ENCODE data around the gene SMIM1.

The SMIM1 gene

DNA sequence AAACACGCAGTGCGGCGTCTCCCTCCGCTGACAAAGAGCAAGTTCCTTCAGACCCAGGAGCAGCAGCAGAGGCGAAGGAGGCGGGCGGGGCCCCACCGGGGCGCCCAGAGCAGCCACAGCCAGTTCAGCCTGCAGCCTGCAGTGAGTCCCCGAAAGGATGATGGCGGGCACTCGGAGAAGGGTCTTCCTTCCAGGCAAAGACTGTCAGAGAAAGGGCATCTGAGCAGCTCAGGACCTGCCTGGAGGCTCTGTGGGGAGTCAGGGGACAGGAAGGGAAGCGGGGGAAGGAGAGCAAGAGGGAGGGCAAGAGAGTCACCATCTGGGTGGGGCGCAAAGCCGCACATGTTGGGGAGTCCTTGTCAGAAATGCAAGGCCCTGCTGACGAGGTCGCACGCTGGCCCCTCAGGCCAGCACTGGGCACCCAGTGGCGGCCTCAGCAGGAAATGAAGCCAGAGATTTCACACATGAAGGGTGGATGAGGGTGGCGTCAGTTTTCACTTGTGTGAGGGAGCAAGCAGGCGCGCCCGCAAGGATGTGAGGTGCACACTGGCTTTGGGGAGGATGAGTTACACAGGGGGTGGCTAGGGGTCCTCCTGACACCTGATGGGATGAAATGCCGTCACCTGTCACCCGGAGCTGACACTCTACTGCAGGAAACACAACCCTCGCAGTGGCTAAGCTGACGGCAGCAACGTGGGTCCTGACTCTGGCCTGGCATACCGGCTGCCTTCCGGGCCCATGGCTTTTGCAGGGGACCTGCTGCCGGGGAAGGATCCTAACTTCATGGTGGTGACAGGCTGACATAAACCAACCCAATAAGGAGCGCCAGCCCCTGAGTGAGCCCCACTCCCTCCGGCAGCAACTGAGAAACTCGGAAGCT is 17.1 kb downstream of the SMIM1 start:
- H3K4me3 ChIP-seq (ENCODE audit: low read depth, low read length) = no peak overlapping the region
- H3K36me3 ChIP-seq = peaks cover 49% of the 10 kb centered on the region
- no peak overlapping the region for H3K27ac ChIP-seq
- H3K27me3 ChIP-seq (ENCODE audit: insufficient read depth, low read depth, severe bottlenecking) = no peaks in the 10 kb centered on the region
- TF ChIP-seq, protein P1, sequence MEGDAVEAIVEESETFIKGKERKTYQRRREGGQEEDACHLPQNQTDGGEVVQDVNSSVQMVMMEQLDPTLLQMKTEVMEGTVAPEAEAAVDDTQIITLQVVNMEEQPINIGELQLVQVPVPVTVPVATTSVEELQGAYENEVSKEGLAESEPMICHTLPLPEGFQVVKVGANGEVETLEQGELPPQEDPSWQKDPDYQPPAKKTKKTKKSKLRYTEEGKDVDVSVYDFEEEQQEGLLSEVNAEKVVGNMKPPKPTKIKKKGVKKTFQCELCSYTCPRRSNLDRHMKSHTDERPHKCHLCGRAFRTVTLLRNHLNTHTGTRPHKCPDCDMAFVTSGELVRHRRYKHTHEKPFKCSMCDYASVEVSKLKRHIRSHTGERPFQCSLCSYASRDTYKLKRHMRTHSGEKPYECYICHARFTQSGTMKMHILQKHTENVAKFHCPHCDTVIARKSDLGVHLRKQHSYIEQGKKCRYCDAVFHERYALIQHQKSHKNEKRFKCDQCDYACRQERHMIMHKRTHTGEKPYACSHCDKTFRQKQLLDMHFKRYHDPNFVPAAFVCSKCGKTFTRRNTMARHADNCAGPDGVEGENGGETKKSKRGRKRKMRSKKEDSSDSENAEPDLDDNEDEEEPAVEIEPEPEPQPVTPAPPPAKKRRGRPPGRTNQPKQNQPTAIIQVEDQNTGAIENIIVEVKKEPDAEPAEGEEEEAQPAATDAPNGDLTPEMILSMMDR (IDR thresholded peaks at IDR 0.05; ENCODE audit: low read depth, low read length) = no peak
- H3K9me3 ChIP-seq (ENCODE audit: severe bottlenecking) = no peaks in the 10 kb centered on the region
- DNase-seq = no peak

DNA sequence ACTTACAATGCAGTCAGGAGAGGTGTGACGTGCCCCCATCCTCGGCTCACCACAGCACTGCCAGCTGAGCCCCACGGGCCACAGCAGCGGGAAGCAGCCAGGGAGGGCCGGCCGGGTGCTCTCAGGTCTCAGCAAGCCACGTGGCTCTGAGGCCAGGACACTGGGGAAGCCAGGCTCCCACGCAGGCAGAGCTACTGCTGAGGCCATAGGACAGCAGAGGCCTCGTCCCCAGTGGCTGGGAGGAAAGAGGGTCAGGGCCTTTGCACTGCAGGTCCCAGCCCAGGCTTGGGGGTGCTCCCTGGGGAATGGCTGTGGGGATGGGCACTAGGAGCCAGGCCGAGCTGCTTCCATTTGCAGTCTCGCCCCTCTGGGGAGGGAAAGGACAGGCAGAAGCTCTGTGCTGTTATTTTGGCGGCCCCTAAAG is 18.0 kb downstream of the SMIM1 start:
- TF ChIP-seq, protein P1 (IDR thresholded peaks at IDR 0.05; ENCODE audit: low read depth, low read length) = no peak
- Histone ChIP-seq H3K27me3 (ENCODE audit: insufficient read depth, low read depth, severe bottlenecking) (no peaks in the 10 kb centered on the region), H3K36me3 (peaks cover 41% of the 10 kb centered on the region), H3K27ac (no peak overlapping the region), H3K9me3 (ENCODE audit: severe bottlenecking) (no peaks in the 10 kb centered on the region), H3K4me3 (ENCODE audit: low read depth, low read length) (no peak overlapping the region)
- DNase-seq = no peak

DNA sequence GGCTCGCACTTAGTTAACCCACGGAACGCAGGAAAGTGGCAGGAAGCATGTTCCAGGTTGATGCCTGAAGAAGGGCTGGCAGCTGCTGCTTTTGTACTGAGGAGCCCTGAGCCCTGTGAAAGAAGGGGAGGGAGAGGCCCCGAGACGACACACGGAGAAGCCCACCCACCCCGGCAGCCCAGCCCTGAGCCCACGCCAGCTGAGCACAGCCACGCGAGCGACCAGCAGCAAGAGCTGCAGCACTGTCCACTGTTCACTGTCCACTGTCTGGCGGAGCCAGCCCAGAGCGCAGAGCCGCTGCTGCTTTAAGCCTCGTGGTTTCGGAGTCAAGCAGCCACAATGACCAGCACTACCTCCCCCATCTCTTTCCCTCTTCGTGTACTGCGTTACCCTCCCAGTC is 18.4 kb downstream of the SMIM1 start:
- Histone ChIP-seq H3K36me3 (peaks cover 37% of the 10 kb centered on the region), H3K9me3 (ENCODE audit: severe bottlenecking) (no peaks in the 10 kb centered on the region), H3K4me3 (ENCODE audit: low read depth, low read length) (no peak overlapping the region), H3K27me3 (ENCODE audit: insufficient read depth, low read depth, severe bottlenecking) (no peaks in the 10 kb centered on the region), H3K27ac (no peak overlapping the region)
- no peak for DNase-seq
- TF ChIP-seq, protein P1 (IDR thresholded peaks at IDR 0.05; ENCODE audit: low read depth, low read length) = no peak

DNA sequence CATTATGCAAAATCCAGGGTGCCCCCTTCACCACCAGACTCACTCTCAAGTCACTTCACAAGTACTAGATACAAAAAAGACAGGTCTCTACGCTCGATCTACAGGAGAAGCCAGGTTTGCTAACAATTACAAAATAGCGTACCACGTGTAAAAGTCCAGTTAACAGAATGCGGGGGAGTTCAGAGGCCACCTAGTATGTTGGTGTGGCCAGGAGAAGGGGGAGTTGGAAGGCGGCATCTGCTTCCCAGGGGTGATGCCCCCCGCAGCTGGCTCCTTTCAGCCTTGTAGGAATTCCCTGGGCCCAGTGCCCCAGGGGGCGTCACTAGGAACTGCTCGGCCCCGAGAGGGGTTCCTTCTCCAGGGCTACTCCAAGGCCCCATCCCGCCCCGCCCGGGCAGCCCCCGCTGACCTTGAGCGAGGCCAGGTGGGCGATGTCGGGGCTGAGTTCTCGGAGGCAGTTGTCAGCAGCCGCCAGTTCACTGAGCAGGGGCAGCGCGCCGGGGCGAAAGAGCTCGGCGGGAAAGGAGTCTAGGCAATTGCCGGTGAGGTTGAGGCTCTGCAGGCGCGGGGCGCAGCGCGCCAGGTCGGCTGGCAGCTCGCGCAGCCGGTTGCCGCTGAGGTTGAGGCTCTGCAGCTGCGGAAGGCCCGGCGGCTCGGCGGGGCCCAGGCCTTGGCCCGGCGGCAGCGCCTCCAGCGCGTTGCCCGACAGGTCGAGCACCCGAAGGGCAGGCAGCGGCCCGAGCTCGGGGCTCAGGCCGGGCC is 23.1 kb downstream of the SMIM1 start:
- Histone ChIP-seq H3K27me3 (ENCODE audit: insufficient read depth, low read depth, severe bottlenecking) (no peaks in the 10 kb centered on the region), H3K27ac (peak overlapping the region; percentile 78), H3K4me3 (ENCODE audit: low read depth, low read length) (peak overlapping the region; percentile 84), H3K36me3 (peaks cover 19% of the 10 kb centered on the region), H3K9me3 (ENCODE audit: severe bottlenecking) (no peaks in the 10 kb centered on the region)
- DNase-seq = no peak
- TF ChIP-seq, protein P1 (IDR thresholded peaks at IDR 0.05; ENCODE audit: low read depth, low read length) = no peak

DNA sequence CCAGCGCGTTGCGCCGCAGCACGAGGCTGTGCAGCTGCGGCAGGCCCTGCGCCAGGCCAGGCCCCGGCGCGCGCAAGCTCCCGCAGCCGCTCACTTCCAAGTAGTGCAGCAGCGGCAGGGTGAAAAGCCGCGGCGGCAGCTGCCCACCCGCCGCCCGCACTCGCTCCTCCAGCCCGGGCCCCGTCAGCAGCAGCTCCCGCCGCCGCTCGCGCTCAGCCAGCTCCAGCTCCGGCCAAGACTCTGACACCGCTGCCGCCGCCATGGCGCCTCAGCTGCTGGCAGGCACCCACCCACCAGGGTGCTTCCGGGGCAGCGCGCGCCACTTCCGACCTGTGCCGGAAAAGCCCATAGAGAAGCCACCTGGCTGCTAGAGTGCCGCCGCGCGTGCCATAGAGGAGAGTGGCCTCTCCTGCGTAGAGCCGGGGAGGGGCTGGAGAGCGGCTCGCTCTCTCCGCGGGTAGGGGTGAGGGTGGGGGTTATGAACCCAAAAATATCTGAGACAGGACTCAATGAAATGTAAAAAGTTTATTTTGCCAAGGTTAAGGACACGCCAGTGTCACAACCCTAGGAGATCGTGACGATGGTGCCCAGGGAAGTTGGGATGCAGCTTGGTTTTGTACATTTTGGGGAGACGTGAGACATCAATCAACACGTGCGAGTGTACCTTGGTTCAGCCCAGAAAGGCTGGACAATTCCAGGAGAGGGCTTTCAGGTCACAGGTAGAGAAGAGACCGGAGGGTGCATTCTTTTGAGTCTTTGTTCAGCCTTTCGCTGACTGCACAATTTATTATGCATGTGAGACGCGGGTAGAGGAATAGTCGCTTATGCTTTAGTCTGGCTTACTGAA is 23.9 kb downstream of the SMIM1 start, which contains the start of gene LRRC47:
Gene LRRC47 (minus strand): TSS at position 284 of the 847 bp plus-strand sequence. CDS start 22 bp downstream, at position 262.
- peak within 1 kb of the TSS; percentile 78 for H3K27ac ChIP-seq
- peak; percentile 94 for DNase-seq
- peaks cover 18% of the 10 kb centered on the region for H3K36me3 ChIP-seq
- no peaks in the 10 kb centered on the region for H3K9me3 ChIP-seq (ENCODE audit: severe bottlenecking)
- TF ChIP-seq, protein P1 (IDR thresholded peaks at IDR 0.05; ENCODE audit: low read depth, low read length) = no peak
- H3K4me3 ChIP-seq (ENCODE audit: low read depth, low read length) = peak within 1 kb of the TSS; percentile 84
- H3K27me3 ChIP-seq (ENCODE audit: insufficient read depth, low read depth, severe bottlenecking) = no peaks in the 10 kb centered on the region

Data from WERI-Rb-1 (cell line).